Duodenal mucosa (tissue), 2 donors: ENCODE results near the gene HOXD12.

Experiments
- H3K27ac ChIP-seq: one replicate; pipeline ENCODE4 v1.7.0; 2013; ENCODE audit warnings: low read depth, low read length
- H3K27me3 ChIP-seq, 2 donors: one replicate each; pipeline ENCODE4 v1.7.0; 2013; ENCODE audit warnings: low read length in 2 of 2, control low read depth in 1 of 2; ENCODE audit not compliant: insufficient read depth in 2 of 2, control insufficient read depth in 1 of 2
- H3K36me3 ChIP-seq, 2 donors: one replicate each; pipeline ENCODE4 v1.7.0; 2013; ENCODE audit warnings: low read length in 2 of 2, control low read depth in 1 of 2; ENCODE audit not compliant: insufficient read depth in 2 of 2, control insufficient read depth in 1 of 2
- H3K4me1 ChIP-seq, 2 donors: one replicate each; pipeline ENCODE4 v1.7.0; 2013; ENCODE audit warnings: low read length in 2 of 2, control low read depth in 1 of 2; ENCODE audit not compliant: insufficient read depth in 2 of 2, control insufficient read depth in 1 of 2
- H3K4me3 ChIP-seq, 2 donors: one replicate each; pipeline ENCODE4 v1.7.0; 2013; ENCODE audit warnings: low read length in 2 of 2, low read depth in 1 of 2
- H3K9ac ChIP-seq, 2 donors: one replicate each; pipeline ENCODE4 v1.7.0; 2013; ENCODE audit warnings: low read length in 2 of 2, low read depth in 1 of 2
- H3K9me3 ChIP-seq, 2 donors: one replicate each; pipeline ENCODE4 v1.7.0; 2013; ENCODE audit warnings: low read length in 2 of 2, control low read depth in 1 of 2; ENCODE audit not compliant: control insufficient read depth in 1 of 2

The HOXD12 gene

DNA sequence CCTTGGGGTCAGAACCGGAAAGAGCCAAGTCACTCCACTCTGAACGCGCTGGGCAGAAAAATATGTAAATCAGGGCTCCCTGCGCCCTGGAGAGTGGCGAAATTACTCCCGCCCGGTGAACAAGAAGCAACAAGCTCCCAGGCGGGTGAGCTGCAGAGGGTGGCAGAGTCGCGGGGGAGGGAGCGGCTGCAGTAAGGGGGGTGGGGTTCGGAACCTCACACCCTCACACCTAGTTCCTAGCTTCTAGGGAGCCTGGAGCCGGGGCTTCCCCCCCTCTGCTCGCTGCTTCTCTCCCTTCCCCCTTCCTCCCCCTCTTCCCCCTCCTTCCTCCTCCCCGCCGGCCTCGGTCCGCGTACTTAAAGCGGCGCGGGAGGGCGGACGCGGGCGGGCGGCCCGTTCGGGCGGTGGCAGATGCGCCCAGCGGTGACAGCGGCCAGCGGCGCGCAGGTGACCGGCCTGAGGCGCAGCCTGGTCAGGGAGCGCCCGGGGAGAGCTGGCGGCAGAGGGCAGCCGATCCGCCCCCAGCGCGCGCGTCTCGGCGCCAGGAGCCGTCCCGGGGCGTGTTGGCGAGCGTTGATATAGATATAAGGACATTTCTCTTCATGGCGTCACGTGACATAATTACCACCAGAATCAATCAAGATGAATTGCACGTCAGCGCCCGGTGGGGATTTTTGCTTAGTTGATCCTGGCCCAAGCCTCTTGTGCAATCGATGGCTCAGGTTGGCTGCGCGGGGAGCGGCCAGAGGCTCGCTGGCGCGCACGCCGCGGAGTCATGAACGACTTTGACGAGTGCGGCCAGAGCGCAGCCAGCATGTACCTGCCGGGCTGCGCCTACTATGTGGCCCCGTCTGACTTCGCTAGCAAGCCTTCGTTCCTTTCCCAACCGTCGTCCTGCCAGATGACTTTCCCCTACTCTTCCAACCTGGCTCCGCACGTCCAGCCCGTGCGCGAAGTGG is 7.3 kb downstream of the HOXD12 start, which contains the start of gene HOXD11:
Gene HOXD11, plus strand, starts transcription at position 700 of the 959 bp plus-strand sequence. Its CDS starts 76 bp downstream, at position 776.
- no peaks in the 10 kb centered on the region for H3K36me3 ChIP-seq
- peaks cover 84 to 92% of the 10 kb centered on the region in 2 donors for H3K27me3 ChIP-seq
- no peak within 1 kb of the TSS for H3K9ac ChIP-seq
- H3K4me1 ChIP-seq, result peaks cover 0 to 5% of the 10 kb centered on the region in 2 donors
- no peaks in the 10 kb centered on the region for H3K9me3 ChIP-seq
- H3K27ac ChIP-seq, result no peak within 1 kb of the TSS
- peak within 1 kb of the TSS in 1 of 2 donors; percentile 32 for H3K4me3 ChIP-seq

DNA sequence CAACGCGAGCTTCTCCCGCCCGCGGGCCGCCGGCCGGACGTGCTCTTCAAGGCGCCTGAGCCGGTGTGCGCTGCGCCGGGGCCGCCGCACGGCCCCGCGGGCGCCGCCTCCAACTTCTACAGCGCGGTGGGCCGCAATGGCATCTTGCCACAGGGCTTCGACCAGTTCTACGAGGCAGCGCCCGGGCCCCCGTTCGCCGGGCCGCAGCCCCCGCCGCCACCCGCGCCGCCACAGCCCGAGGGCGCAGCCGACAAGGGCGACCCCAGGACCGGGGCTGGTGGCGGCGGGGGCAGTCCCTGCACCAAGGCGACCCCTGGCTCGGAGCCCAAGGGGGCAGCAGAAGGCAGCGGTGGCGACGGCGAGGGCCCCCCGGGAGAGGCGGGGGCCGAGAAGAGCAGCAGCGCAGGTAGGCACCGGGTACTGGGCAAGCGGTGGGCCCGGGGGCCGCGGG is 8.2 kb downstream of the HOXD12 start:
- no peaks in the 10 kb centered on the region for H3K36me3 ChIP-seq
- peaks cover 0 to 5% of the 10 kb centered on the region in 2 donors for H3K4me1 ChIP-seq
- peaks cover 86 to 92% of the 10 kb centered on the region in 2 donors for H3K27me3 ChIP-seq
- H3K4me3 ChIP-seq, result no peak overlapping the region
- no peak overlapping the region for H3K27ac ChIP-seq
- H3K9ac ChIP-seq, result no peak overlapping the region
- H3K9me3 ChIP-seq, result no peaks in the 10 kb centered on the region

- H3K4me1 ChIP-seq, result peaks cover 0 to 5% of the 10 kb centered on the region in 2 donors
- H3K4me3 ChIP-seq, result no peak overlapping the region
- peaks cover 87 to 92% of the 10 kb centered on the region in 2 donors for H3K27me3 ChIP-seq
- H3K27ac ChIP-seq, result no peak overlapping the region
- no peaks in the 10 kb centered on the region for H3K9me3 ChIP-seq
- no peaks in the 10 kb centered on the region for H3K36me3 ChIP-seq
- H3K9ac ChIP-seq, result no peak overlapping the region
Observed at GRCh38 chr2:176109192-176109901, 9.8 kb downstream of the HOXD12 start.

GRCh38 chr2:176109946-176110345 is 10.4 kb downstream of the HOXD12 start:
- no peaks in the 10 kb centered on the region for H3K36me3 ChIP-seq
- peaks cover 87 to 92% of the 10 kb centered on the region in 2 donors for H3K27me3 ChIP-seq
- H3K4me1 ChIP-seq, result peaks cover 0 to 5% of the 10 kb centered on the region in 2 donors
- H3K4me3 ChIP-seq, result no peak overlapping the region
- no peaks in the 10 kb centered on the region for H3K9me3 ChIP-seq
- H3K9ac ChIP-seq, result no peak overlapping the region
- no peak overlapping the region for H3K27ac ChIP-seq

GRCh38 chr2:176110415-176111308 is 11.1 kb downstream of the HOXD12 start:
- H3K27ac ChIP-seq, result no peak overlapping the region
- peaks cover 85 to 92% of the 10 kb centered on the region in 2 donors for H3K27me3 ChIP-seq
- no peak overlapping the region for H3K4me3 ChIP-seq
- no peaks in the 10 kb centered on the region for H3K9me3 ChIP-seq
- peaks cover 0 to 5% of the 10 kb centered on the region in 2 donors for H3K4me1 ChIP-seq
- no peak overlapping the region for H3K9ac ChIP-seq
- no peaks in the 10 kb centered on the region for H3K36me3 ChIP-seq

DNA sequence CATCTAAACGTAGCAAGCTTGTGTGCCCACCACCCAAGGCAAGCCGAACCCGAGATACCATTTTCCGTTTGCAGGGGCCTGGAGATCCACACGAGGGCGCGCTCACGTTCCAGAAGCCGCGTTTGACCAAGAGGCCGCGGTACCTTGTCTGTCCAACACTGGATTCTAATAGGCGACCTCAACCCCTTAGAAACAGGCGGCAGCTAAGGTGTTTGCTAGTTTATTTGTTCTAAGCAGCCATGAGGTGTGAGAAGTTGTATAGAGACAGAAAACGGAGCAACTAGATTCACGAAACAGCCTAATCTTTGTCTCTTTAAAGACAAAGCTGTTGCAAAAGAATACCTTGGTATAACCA is 11.7 kb downstream of the HOXD12 start:
- Histone ChIP-seq H3K36me3 (no peaks in the 10 kb centered on the region), H3K9ac (no peak overlapping the region), H3K27me3 (peaks cover 84 to 92% of the 10 kb centered on the region in 2 donors), H3K9me3 (no peaks in the 10 kb centered on the region), H3K27ac (no peak overlapping the region), H3K4me1 (peaks cover 0 to 5% of the 10 kb centered on the region in 2 donors), H3K4me3 (no peak overlapping the region)

DNA sequence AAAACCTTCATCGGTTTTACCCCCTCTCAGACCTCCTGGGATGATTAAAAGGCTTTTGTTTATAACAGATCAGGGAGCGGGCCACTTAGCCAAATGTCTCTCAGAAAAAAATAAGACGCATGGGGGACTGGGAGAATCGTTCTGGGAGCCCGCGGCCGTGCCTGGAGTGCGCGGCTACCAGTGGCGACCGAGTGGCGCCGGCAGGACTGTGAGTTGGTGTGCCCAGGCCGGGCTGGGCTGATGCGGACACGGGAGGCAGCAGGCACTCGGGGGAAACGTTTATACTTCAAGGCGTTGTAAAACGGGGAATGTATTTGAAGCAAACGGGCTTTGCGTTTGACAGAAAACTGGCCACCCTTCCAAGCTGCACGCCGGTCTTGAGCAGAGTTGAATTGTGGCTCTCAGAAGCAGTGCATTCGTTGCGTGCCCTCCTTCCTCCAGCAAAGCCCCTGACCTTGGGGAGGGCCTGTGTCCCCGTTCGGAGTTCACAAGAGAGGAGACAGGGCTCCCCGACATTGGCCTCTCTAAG is 12.3 kb downstream of the HOXD12 start:
- Histone ChIP-seq H3K9me3 (no peaks in the 10 kb centered on the region), H3K27me3 (peaks cover 87 to 93% of the 10 kb centered on the region in 2 donors), H3K9ac (no peak overlapping the region), H3K27ac (peak overlapping the region; percentile 10), H3K4me1 (peaks cover 0 to 4% of the 10 kb centered on the region in 2 donors), H3K4me3 (no peak overlapping the region), H3K36me3 (no peaks in the 10 kb centered on the region)

DNA sequence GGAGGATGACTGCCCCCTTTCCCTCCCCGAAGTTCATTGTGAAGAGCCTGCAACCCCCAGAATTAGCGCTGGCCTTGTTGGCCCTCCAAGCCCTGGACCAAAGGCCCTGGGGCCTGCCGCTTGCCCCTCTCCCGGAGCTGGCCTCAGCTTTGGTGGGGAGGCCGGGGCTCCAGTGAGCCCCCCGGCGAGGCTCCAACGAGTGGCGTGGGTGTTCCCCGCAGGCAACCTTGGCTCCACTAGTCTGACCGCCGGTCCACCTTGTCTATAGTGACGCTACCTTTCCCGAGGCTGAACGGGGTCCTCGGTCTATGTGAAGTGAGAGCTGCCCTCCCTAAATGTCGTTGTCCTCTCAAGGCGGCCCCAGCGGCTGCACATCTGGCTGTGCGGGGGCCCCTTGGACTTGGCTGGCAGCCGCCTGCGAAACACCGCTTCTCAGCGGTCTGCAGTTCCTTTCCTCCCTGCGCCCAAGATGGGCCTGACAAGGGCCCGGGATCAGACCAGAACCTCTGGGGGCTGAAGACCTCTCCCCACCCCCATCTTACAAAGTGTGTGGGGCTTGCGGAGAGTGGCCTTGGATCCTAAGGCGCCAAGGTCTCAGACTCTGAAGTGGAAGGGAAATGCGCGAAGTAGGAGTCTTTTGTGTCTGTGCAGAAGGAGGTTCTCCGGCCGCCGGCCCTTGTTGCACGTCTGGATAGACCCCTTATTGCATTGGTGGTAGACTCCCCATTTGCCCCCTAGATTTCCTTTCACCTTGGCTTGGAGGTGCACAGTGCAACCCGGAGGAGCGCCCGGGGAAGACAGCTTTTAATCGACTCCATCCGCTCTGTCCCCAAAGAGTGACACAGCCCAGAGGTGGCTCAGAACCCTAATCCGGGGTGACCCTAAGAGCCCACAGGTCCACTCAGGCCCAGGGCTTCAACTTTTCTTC is 13.0 kb downstream of the HOXD12 start:
- peaks cover 90 to 96% of the 10 kb centered on the region in 2 donors for H3K27me3 ChIP-seq
- no peaks in the 10 kb centered on the region for H3K4me1 ChIP-seq
- H3K9ac ChIP-seq, result no peak overlapping the region
- H3K36me3 ChIP-seq, result no peaks in the 10 kb centered on the region
- no peak overlapping the region for H3K4me3 ChIP-seq
- H3K9me3 ChIP-seq, result no peaks in the 10 kb centered on the region
- peak overlapping the region; percentile 10 for H3K27ac ChIP-seq
